GM23248 (cell line): ENCODE results near the gene PDGFRA. TPM values are rescaled to one million over a fixed set of nuclear protein-coding genes. Genes with fewer than 3 reads are reported as not detected.

Experiments
- DNase-seq: peaks from one replicate; pipeline ENCODE4 v3.0.0-alpha.2; 2015
- H2AFZ ChIP-seq: fragments of 200-600 bp; sonication (generic); 2 replicates; pipeline ENCODE4 v1.6.1; 2016; ENCODE audit warnings: antibody characterized with exemption
- H3F3A ChIP-seq: fragments of 200-600 bp; sonication (generic); 2 replicates; pipeline ENCODE4 v1.6.1; 2016; ENCODE audit warnings: mild to moderate bottlenecking, antibody characterized with exemption, mixed run types; ENCODE audit not compliant: insufficient read depth
- H3K27ac ChIP-seq: fragments of 200-600 bp; sonication (generic); 2 replicates; pipeline ENCODE4 v1.5.1; 2016; ENCODE audit warnings: mild to moderate bottlenecking
- H3K27me3 ChIP-seq: fragments of 200-600 bp; sonication (generic); replicated peaks from 2 replicates; pipeline ENCODE4 v1.6.1; 2016; ENCODE audit warnings: mild to moderate bottlenecking; ENCODE audit not compliant: insufficient read depth
- H3K36me3 ChIP-seq: fragments of 200-600 bp; sonication (generic); 2 replicates; pipeline ENCODE4 v1.6.1; 2016; ENCODE audit warnings: low read depth, mild to moderate bottlenecking
- H3K4me1 ChIP-seq: fragments of 200-600 bp; sonication (generic); 2 replicates; pipeline ENCODE4 v1.6.1; 2016; ENCODE audit warnings: mild to moderate bottlenecking; ENCODE audit not compliant: insufficient read depth
- H3K4me2 ChIP-seq: fragments of 200-600 bp; sonication (generic); one replicate; pipeline ENCODE4 v1.6.1; 2016; ENCODE audit warnings: mild to moderate bottlenecking; ENCODE audit not compliant: unreplicated experiment
- H3K4me3 ChIP-seq: fragments of 200-600 bp; sonication (generic); 2 replicates; pipeline ENCODE4 v1.5.1; 2016; ENCODE audit warnings: mild to moderate bottlenecking
- H3K79me2 ChIP-seq: fragments of 200-600 bp; sonication (generic); 2 replicates; pipeline ENCODE4 v1.6.1; 2016; ENCODE audit warnings: mild to moderate bottlenecking; ENCODE audit not compliant: insufficient read depth
- H3K9ac ChIP-seq: fragments of 200-600 bp; sonication (generic); 2 replicates; pipeline ENCODE4 v1.6.1; 2016; ENCODE audit warnings: mild to moderate bottlenecking
- H3K9me2 ChIP-seq: fragments of 200-600 bp; sonication (generic); 2 replicates; pipeline ENCODE4 v1.6.1; 2016; ENCODE audit warnings: mixed run types, mild to moderate bottlenecking, moderate library complexity; ENCODE audit not compliant: insufficient read depth
- H3K9me3 ChIP-seq: fragments of 200-600 bp; sonication (generic); one replicate; pipeline ENCODE4 v1.6.1; 2017; ENCODE audit warnings: low read depth
- H4K20me1 ChIP-seq: fragments of 200-600 bp; sonication (generic); 2 replicates; pipeline ENCODE4 v1.6.0; 2016; ENCODE audit not compliant: insufficient read depth
- EZH2 ChIP-seq: fragments of 200-600 bp; sonication (generic); IDR thresholded peaks from 2 replicates; pipeline ENCODE4 v1.6.1; 2018; ENCODE audit warnings: antibody characterized with exemption, mild to moderate bottlenecking; ENCODE audit not compliant: insufficient read depth, poor library complexity, severe bottlenecking
- EZH2phosphoT487 ChIP-seq: fragments of 200-600 bp; sonication (generic); IDR thresholded peaks from 2 replicates; pipeline ENCODE4 v1.6.1; 2018; ENCODE audit warnings: antibody characterized with exemption, moderate library complexity, mild to moderate bottlenecking, low read depth; ENCODE audit not compliant: insufficient read depth
- WGBS, 2 experiments: methylation state at CpG; one replicate each; pipeline ENCODE4 v1.1.6; 2015 to 2017; ENCODE audit warnings: low lambda C conversion rate in 2 of 2, low coverage in 1 of 2; ENCODE audit errors: missing lambda C conversion rate in 2 of 2; 5-methylcytosine and 5-hydroxymethylcytosine counted together
- in situ Hi-C: fragments of 300-500 bp; cut with MboI; formaldehyde crosslinking; loops from 2 replicates; pipeline ENCODE4 v1.15.0; 2020
- polyA plus RNA-seq: library from polyadenylated mRNA; unstranded; fragments of >200 nt; fragmentation: Nextera tagmentation; extraction: Ambion mirVana; gene quantifications from 2 replicates; pipeline ENCODE4 v1.2.1, GENCODE V29; 2016
- total RNA-seq: library from RNA; depleted of rRNA; stranded (reverse); fragments of >200 nt; shearing (Covaris generic); gene quantifications from 2 replicates; pipeline ENCODE4 v1.2.3, GENCODE V29; 2014

The PDGFRA gene
- total and polyA plus RNA-seq, 2 experiments from 2014 or later, result 109 to 225 TPM

GRCh38 chr4:54186371-54186770 lies 42.7 kb upstream of the PDGFRA start:
- H3K4me3 ChIP-seq, result no peak overlapping the region
- H3K36me3 ChIP-seq, result no peaks in the 10 kb centered on the region
- no peaks in the 10 kb centered on the region for H3K9me2 ChIP-seq
- TF ChIP-seq EZH2, result no peak
- TF ChIP-seq EZH2phosphoT487, result no peak
- in situ Hi-C loops, result no loop called here
- 91 to 98% methylated on average over 6 of the region's 6 CpGs for WGBS, 2 experiments
- H3K9ac ChIP-seq, result no peak overlapping the region
- H3K27me3 ChIP-seq, result no peaks in the 10 kb centered on the region
- no peaks in the 10 kb centered on the region for H3K79me2 ChIP-seq
- no peaks in the 10 kb centered on the region for H4K20me1 ChIP-seq
- H2AFZ ChIP-seq, result no peak overlapping the region
- no peak overlapping the region for H3K27ac ChIP-seq
- no peak for DNase-seq
- no peaks in the 10 kb centered on the region for H3K4me1 ChIP-seq
- H3K4me2 ChIP-seq, result no peak overlapping the region
- no peaks in the 10 kb centered on the region for H3K9me3 ChIP-seq
- H3F3A ChIP-seq, result no peaks in the 10 kb centered on the region

- Histone ChIP-seq H3K4me2 (no peak overlapping the region), H3K9ac (no peak overlapping the region), H3F3A (no peaks in the 10 kb centered on the region), H3K9me2 (no peaks in the 10 kb centered on the region), H3K36me3 (no peaks in the 10 kb centered on the region), H3K27me3 (no peaks in the 10 kb centered on the region), H3K79me2 (no peaks in the 10 kb centered on the region), H3K9me3 (no peaks in the 10 kb centered on the region), H4K20me1 (no peaks in the 10 kb centered on the region), H3K4me3 (no peak overlapping the region), H3K27ac (no peak overlapping the region), H3K4me1 (no peaks in the 10 kb centered on the region), H2AFZ (no peak overlapping the region)
- no peak for DNase-seq
- TF ChIP-seq EZH2, result no peak
- TF ChIP-seq EZH2phosphoT487, result no peak
- in situ Hi-C loops, result no loop called here
- 76 to 83% methylated on average over 9 of the region's 9 CpGs for WGBS, 2 experiments
These were observed 41.9 kb upstream of the PDGFRA start for GRCh38 chr4:54187148-54187547.

- H3K27ac ChIP-seq, result no peak overlapping the region
- no peaks in the 10 kb centered on the region for H3K9me2 ChIP-seq
- H3K9ac ChIP-seq, result no peak overlapping the region
- no peak overlapping the region for H3K4me3 ChIP-seq
- no peaks in the 10 kb centered on the region for H3K27me3 ChIP-seq
- peak; percentile 4 for DNase-seq
- H3K4me2 ChIP-seq, result no peak overlapping the region
- H3K4me1 ChIP-seq, result no peaks in the 10 kb centered on the region
- no peak overlapping the region for H2AFZ ChIP-seq
- H3K79me2 ChIP-seq, result no peaks in the 10 kb centered on the region
- H3K9me3 ChIP-seq, result no peaks in the 10 kb centered on the region
- no peaks in the 10 kb centered on the region for H3F3A ChIP-seq
- no peaks in the 10 kb centered on the region for H3K36me3 ChIP-seq
- WGBS, 2 experiments, result 47 to 56% methylated on average over 2 of the region's 2 CpGs
- TF ChIP-seq EZH2phosphoT487, result no peak
- TF ChIP-seq EZH2, result no peak
- no peaks in the 10 kb centered on the region for H4K20me1 ChIP-seq
- in situ Hi-C loops, result no loop called here
These were observed 40.0 kb upstream of the PDGFRA start for GRCh38 chr4:54189140-54189539.

- no peak overlapping the region for H3K4me3 ChIP-seq
- H3K4me1 ChIP-seq, result peaks cover 13% of the 10 kb centered on the region
- H3K9me2 ChIP-seq, result no peaks in the 10 kb centered on the region
- no peak overlapping the region for H3K9ac ChIP-seq
- H3K27me3 ChIP-seq, result no peaks in the 10 kb centered on the region
- in situ Hi-C loops, result no loop called here
- no peaks in the 10 kb centered on the region for H3K79me2 ChIP-seq
- no peak overlapping the region for H3K27ac ChIP-seq
- no peaks in the 10 kb centered on the region for H3K9me3 ChIP-seq
- H2AFZ ChIP-seq, result no peak overlapping the region
- H3K36me3 ChIP-seq, result no peaks in the 10 kb centered on the region
- TF ChIP-seq EZH2, result no peak
- TF ChIP-seq EZH2phosphoT487, result no peak
- H4K20me1 ChIP-seq, result no peaks in the 10 kb centered on the region
- DNase-seq, result no peak
- peaks cover 14% of the 10 kb centered on the region for H3F3A ChIP-seq
- no peak overlapping the region for H3K4me2 ChIP-seq
- WGBS, 2 experiments, result 93 to 96% methylated on average over 10 to 16 of the region's 16 CpGs
These were observed 36.3 kb upstream of the PDGFRA start for GRCh38 chr4:54192811-54193210.

- no peaks in the 10 kb centered on the region for H3K9me3 ChIP-seq
- H3K4me3 ChIP-seq, result peak overlapping the region; percentile 57
- in situ Hi-C loops, result no loop called here
- no peaks in the 10 kb centered on the region for H3K79me2 ChIP-seq
- H3K36me3 ChIP-seq, result no peaks in the 10 kb centered on the region
- H4K20me1 ChIP-seq, result no peaks in the 10 kb centered on the region
- WGBS, 2 experiments, result 39 to 64% methylated on average over 2 of the region's 2 CpGs
- no peak for DNase-seq
- no peaks in the 10 kb centered on the region for H3K27me3 ChIP-seq
- peaks cover 20% of the 10 kb centered on the region for H3F3A ChIP-seq
- peak overlapping the region; percentile 77 for H3K9ac ChIP-seq
- H3K4me2 ChIP-seq, result peak overlapping the region; percentile 74
- peak overlapping the region; percentile 88 for H2AFZ ChIP-seq
- peaks cover 18% of the 10 kb centered on the region for H3K4me1 ChIP-seq
- H3K9me2 ChIP-seq, result no peaks in the 10 kb centered on the region
- TF ChIP-seq EZH2 (no peak), EZH2phosphoT487 (no peak)
- H3K27ac ChIP-seq, result peak overlapping the region; percentile 91
These were observed 31.2 kb upstream of the PDGFRA start for GRCh38 chr4:54197926-54198325.
